Psoas muscle (tissue), 8 donors: Measurements from ENCODE around the gene ADCY6. TPM values are rescaled to one million over a fixed set of nuclear protein-coding genes. Genes with fewer than 3 reads are reported as not detected.

Source experiments
- ATAC-seq, 4 donors: fragments of 200-7000 bp; cut with Tn5 transposase; one replicate each; pipeline ENCODE4 v1.9.1; 2020; ENCODE audit warnings: moderate library complexity in 3 of 4, mild to moderate bottlenecking in 2 of 4
- DNase-seq, 2 donors: peaks; one replicate each; pipeline ENCODE4 v3.0.0-alpha.2; 2020
- H3K27ac ChIP-seq: fragments of 200-600 bp; one replicate; pipeline ENCODE4 v1.8.0; 2022
- H3K27me3 ChIP-seq, 3 donors: fragments of 200-600 bp in 1 of 3; one replicate each; pipeline versions ENCODE4 v1.6.1 to v1.8.0; 2013 to 2022; ENCODE audit warnings: low read length in 2 of 3, mild to moderate bottlenecking in 2 of 3, moderate library complexity in 1 of 3; ENCODE audit not compliant: insufficient read depth in 3 of 3
- H3K36me3 ChIP-seq, 2 donors: fragments of 200-600 bp in 1 of 2; one replicate each; pipeline versions ENCODE4 v1.6.1 to v1.8.0; 2013 to 2022; ENCODE audit warnings: low read depth in 1 of 2, mild to moderate bottlenecking in 1 of 2, moderate library complexity in 1 of 2; ENCODE audit not compliant: insufficient read depth in 1 of 2
- H3K4me1 ChIP-seq: fragments of 200-600 bp; one replicate; pipeline ENCODE4 v1.8.0; 2022
- H3K4me3 ChIP-seq: fragments of 200-600 bp; one replicate; pipeline ENCODE4 v1.8.0; 2022; ENCODE audit warnings: mild to moderate bottlenecking
- H3K9me3 ChIP-seq: fragments of 200-600 bp; one replicate; pipeline ENCODE4 v1.8.0; 2022
- WGBS, 3 donors: extraction: QIAGEN DNeasy Blood & Tissue Kit; methylation state at CpG; one replicate each; pipeline versions ENCODE4 v1.1.6 to v1.1.7; 2013; 5-methylcytosine and 5-hydroxymethylcytosine counted together
- intact Hi-C, 2 donors: fragments of 100-400 bp; cut with DNase I; formaldehyde crosslinking; loops; one replicate each; pipeline versions ENCODE4 v1.11.0 to v1.14.2; 2022
- polyA plus RNA-seq, 3 donors: library from polyadenylated mRNA; stranded (reverse); fragments of 200-250 nt; gene quantifications; one replicate each; pipeline ENCODE4 v1.2.3, GENCODE V29; 2013
- total RNA-seq, 4 donors: library from RNA; stranded (reverse); fragmentation: NEBNext Ultra II Directional in 2 of 4; extraction: Animal tissue kit (Norgen Biotek cat#: 25700) in 2 of 4; gene quantifications; one replicate each; pipeline versions ENCODE4 v1.2.1 to v1.2.4, GENCODE V29; 2021 to 2023
- TF ChIP-seq, protein P1 (sequence below): fragments of 200-600 bp; IDR thresholded peaks from one replicate; pipeline ENCODE4 v1.8.0; 2022; ENCODE audit warnings: antibody characterized with exemption
- donor health status: healthy with polysubstance abuse.
- donor health status: DM: no; HTN: no; CAD: no; lungs with moderate emphysema.
- donor health status: Bipolar disorder and iron deficiency.
- donor health status: healthy.
- donor health status: DM: yes; HTN: yes; CAD: no.
- donor health status: DM: no; HTN: no; CAD: no.
- donor health status: DM: no; HTN: no; CAD: no.
- donor health status: DM: yes; HTN: yes; CAD: no.

The ADCY6 gene
- total and polyA plus RNA-seq, 7 donors: 5.3 to 18.9 (median 13.1) TPM

DNA sequence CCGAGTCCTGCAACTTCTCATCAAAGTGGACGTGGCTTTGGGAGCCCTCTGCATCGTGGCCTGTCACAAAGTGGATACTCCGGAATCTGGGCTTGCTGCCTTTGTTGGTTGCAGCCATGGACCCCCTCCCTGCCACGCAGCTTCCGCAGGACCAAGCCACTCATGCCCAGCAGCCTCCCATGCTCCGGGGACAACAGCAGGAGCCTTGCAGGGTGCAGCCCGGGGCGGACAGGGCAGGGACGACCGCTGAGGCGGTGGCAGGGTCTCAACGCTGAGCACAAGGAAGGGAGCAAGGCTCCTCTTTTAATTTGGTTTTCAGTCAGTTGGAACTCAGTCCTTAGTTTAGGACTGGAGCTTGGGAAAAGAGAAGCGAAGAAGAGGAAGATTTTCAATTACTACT, 12.1 kb upstream of the ADCY6 start:
- Histone ChIP-seq H3K27ac (no peak overlapping the region), H3K4me1 (no peaks in the 10 kb centered on the region), H3K9me3 (no peaks in the 10 kb centered on the region), H3K4me3 (no peak overlapping the region), H3K27me3 (no peaks in the 10 kb centered on the region), H3K36me3 (no peaks in the 10 kb centered on the region)
- DNase-seq (no peak), ATAC-seq (no peak)
- TF ChIP-seq, protein P1, sequence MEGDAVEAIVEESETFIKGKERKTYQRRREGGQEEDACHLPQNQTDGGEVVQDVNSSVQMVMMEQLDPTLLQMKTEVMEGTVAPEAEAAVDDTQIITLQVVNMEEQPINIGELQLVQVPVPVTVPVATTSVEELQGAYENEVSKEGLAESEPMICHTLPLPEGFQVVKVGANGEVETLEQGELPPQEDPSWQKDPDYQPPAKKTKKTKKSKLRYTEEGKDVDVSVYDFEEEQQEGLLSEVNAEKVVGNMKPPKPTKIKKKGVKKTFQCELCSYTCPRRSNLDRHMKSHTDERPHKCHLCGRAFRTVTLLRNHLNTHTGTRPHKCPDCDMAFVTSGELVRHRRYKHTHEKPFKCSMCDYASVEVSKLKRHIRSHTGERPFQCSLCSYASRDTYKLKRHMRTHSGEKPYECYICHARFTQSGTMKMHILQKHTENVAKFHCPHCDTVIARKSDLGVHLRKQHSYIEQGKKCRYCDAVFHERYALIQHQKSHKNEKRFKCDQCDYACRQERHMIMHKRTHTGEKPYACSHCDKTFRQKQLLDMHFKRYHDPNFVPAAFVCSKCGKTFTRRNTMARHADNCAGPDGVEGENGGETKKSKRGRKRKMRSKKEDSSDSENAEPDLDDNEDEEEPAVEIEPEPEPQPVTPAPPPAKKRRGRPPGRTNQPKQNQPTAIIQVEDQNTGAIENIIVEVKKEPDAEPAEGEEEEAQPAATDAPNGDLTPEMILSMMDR: no peak
- intact Hi-C loops: no loop called here
- 75 to 76% (median 75%) methylated on average over 14 of the region's 14 CpGs for WGBS, 3 donors

DNA sequence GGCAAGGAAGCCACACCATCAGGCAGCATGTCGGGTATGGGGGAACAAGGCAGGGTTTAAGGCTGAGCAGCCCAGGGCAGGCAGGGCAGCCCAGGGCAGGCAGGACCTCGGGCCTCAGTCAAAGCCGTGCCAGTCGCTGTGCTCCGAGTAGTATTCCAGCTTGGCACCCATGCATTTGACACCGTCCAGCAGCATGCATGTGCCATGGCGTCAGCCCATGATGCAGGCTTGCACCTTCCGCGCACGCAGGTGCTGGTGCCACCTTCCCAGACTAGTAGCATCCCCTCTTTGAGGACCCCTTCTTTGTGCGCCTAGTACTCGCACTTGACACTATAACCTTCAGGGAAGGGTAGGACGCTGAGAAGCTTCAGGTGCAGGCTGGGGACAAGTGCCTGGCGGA, 11.6 kb upstream of the ADCY6 start:
- DNase-seq: no peak
- Histone ChIP-seq H3K9me3 (no peaks in the 10 kb centered on the region), H3K4me3 (no peak overlapping the region), H3K27me3 (no peaks in the 10 kb centered on the region), H3K27ac (no peak overlapping the region), H3K4me1 (no peaks in the 10 kb centered on the region), H3K36me3 (no peaks in the 10 kb centered on the region)
- intact Hi-C loops: no loop called here
- WGBS, 3 donors: 83 to 85% (median 85%) methylated on average over 14 of the region's 14 CpGs
- ATAC-seq: no peak
- TF ChIP-seq, protein P1: no peak

DNA sequence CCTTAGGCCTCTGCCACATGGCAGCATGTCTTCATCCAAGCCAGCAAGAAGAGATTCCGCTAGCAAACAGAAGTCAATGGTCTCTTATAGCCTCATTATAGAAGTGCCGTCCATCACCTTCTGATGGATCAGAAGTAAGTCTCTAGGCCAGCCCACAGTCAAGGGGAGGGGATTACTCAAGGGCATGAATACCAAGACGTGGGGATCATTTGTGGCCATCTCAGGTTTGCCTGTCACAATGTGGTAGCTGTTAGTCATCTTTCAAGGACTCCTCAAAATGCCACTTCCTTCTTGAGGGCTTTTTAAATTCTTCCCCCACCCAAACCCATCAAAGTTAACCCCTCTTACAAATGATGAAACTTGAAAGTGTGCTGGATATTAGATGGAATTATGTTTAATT, 8.1 kb upstream of the ADCY6 start:
- Histone ChIP-seq H3K4me3 (no peak overlapping the region), H3K27me3 (no peaks in the 10 kb centered on the region), H3K36me3 (no peaks in the 10 kb centered on the region), H3K4me1 (no peaks in the 10 kb centered on the region), H3K27ac (no peak overlapping the region), H3K9me3 (no peaks in the 10 kb centered on the region)
- TF ChIP-seq, protein P1: no peak
- ATAC-seq (no peak), DNase-seq (no peak)
- intact Hi-C loops: loop anchor here (1.0 to 5.0 kb wide), 3 partner anchors 44 to 255 kb away; no protein-coding TSS in a partner anchor
- WGBS, 3 donors: 78 to 86% (median 80%) methylated on average over 3 of the region's 3 CpGs

DNA sequence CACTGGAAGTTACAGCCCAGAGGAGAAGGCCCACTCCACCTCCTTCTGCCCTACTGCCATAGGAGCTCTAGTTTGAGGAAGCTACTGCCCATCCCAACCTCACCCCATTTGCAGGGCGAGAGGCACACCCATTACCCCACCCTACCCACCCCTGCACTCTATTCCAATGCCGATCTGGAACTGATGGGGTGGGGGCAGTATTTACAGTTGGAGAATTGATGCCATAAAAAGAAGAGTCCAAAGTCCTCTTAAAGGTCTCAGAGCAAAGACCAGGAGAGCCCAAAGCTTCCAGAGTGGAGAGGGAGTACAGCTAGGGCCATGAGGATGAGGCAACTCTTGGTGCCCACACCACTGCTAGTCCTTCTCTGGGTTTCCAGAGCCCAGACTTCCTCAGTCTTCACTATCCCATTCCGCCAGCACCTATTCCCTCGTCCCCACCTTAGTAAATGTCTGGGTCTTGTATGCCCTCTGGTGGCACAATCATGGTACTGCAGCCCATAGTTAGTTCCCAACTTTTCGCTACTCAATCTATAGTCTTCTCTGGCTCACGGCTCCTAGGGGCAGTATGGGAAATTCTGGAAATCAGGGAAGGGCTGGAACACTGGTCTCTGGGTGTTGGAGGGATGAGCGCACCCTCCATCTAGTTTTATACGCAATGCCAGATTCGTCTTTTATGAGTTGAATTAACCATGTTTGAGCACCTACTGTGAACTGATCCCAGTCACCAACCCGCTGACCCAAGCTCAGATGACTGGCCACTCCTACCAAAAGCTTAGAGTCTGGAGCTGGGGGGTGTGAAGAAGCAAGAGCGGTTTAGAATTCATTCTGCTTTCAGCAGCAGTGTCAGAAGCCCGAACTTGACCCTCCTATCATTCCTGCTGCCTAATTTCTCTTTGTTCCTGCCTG, 6.9 kb upstream of the ADCY6 start:
- TF ChIP-seq, protein P1: peak; percentile 96
- H3K27ac ChIP-seq: no peak overlapping the region
- intact Hi-C loops: loop anchor here (1.0 to 5.0 kb wide), 3 partner anchors 43 to 254 kb away; no protein-coding TSS in a partner anchor
- DNase-seq (peak in 1 of 2 donors; percentile 59), ATAC-seq (peak; percentile 94 to 97 (median 95))
- 21 to 26% (median 25%) methylated on average over 12 of the region's 12 CpGs for WGBS, 3 donors
- no peak overlapping the region for H3K4me3 ChIP-seq
- H3K27me3 ChIP-seq: no peaks in the 10 kb centered on the region
- H3K9me3 ChIP-seq: no peaks in the 10 kb centered on the region
- H3K36me3 ChIP-seq: no peaks in the 10 kb centered on the region
- no peaks in the 10 kb centered on the region for H3K4me1 ChIP-seq
